ENCODE results near the gene NR2F1-AS1.

Gene NR2F1-AS1

DNA sequence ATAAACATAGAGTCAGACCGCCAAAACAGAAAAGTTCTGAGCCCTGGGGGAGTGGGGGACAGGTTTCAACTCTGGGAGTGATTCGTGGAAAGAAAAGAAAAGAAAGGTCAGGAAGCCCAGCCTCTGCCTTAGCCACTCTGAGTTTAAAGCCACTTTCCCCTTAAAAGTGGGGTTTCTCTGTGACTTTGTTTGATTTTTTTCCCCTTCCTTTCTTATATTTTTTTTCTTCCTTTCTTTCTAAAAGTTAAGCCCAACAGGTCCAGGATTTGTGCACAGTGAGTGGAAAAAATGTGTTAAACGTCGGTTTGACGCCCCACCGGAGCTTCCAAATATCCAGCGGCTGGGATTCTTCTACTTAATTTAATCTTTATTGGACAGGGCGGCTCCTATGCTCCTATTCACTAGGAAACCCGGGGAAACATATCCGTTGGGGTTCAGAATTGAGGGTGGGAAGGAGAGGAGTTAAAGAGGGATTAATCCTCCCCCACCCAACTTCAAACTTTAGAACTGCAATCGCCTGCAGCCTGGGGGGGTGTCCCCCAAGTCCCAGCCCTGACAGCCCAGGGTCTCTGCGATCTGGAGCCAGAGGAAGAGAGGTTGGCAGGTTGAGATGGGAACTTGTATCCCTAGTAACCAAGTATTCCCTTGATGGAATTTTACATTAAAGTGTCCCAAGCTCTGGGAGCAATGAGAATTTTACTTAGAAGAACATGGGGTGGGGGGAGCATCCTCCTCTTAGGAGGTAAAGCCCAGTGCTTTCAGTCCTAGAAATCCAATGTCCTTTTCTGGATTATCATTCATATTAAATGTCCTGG lies 6.3 kb downstream of the NR2F1-AS1 start:
- Mint-ChIP-seq H3K36me3 (ENCODE audit: insufficient read depth) (no peaks in the 10 kb centered on the region), H3K4me1 (peaks cover 15% of the 10 kb centered on the region), H3K4me3 (no peak overlapping the region), H3K27ac (ENCODE audit: low read depth) (no peak overlapping the region), H3K9me3 (no peaks in the 10 kb centered on the region), H3K27me3 (peaks cover 93% of the 10 kb centered on the region)
- ATAC-seq (replicated peaks; ENCODE audit: extremely low read depth, poor library complexity, severe bottlenecking) (no peak), DNase-seq (ENCODE audit: low spot score in 2 of 2) (no peak)

DNA sequence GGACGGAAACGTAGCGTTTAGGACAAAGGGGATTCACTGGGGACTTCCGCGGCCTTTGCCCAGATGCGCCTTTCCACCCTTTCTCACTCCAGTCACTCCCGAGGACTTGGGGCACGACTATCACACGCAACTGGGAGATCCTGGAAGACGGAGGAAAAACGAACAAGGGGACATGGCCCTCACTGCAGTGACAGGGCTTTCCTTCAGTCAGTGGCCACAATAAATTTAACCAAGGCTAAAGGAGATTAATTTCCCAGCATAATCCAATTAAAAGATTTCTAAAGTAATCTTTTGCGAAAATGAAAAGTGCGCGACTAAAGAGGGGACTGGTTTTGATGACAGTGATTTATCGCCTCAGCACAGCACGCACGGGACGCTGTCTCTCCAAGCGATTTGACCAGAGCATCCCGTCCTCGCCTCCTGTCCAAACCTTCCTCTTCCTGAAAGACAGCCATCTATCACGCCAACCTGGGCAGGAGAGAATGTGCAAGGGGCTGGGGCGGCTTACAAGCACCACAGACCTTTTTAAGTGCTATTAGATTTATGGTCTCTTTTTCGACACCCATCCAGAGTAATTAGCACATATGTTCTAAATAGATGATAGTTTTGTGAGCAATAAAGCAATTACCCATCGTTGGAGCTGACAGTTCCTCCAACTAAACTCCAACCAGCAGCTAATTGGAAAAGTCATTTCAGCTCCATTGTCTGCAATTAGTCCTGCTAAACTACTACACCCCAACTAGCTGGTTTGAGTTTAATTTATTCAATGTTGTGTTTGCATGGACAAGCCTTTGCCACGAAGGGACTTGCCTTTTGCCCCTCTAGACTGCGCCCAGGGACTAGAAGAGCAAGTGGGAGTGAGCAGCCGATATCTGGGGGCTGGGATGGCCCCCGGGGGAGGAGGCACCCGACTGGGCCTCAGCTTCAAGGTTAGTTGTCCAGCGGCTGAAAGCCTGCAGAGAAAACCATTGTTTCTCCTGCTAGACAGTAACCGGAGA lies 7.4 kb downstream of the NR2F1-AS1 start:
- Mint-ChIP-seq H3K9me3 (no peaks in the 10 kb centered on the region), H3K27me3 (peaks cover 100% of the 10 kb centered on the region), H3K36me3 (ENCODE audit: insufficient read depth) (peaks cover 1% of the 10 kb centered on the region), H3K27ac (ENCODE audit: low read depth) (no peak overlapping the region), H3K4me3 (no peak overlapping the region), H3K4me1 (peaks cover 15% of the 10 kb centered on the region)
- DNase-seq (ENCODE audit: low spot score in 2 of 2) (no peak), ATAC-seq (replicated peaks; ENCODE audit: extremely low read depth, poor library complexity, severe bottlenecking) (no peak)

DNA sequence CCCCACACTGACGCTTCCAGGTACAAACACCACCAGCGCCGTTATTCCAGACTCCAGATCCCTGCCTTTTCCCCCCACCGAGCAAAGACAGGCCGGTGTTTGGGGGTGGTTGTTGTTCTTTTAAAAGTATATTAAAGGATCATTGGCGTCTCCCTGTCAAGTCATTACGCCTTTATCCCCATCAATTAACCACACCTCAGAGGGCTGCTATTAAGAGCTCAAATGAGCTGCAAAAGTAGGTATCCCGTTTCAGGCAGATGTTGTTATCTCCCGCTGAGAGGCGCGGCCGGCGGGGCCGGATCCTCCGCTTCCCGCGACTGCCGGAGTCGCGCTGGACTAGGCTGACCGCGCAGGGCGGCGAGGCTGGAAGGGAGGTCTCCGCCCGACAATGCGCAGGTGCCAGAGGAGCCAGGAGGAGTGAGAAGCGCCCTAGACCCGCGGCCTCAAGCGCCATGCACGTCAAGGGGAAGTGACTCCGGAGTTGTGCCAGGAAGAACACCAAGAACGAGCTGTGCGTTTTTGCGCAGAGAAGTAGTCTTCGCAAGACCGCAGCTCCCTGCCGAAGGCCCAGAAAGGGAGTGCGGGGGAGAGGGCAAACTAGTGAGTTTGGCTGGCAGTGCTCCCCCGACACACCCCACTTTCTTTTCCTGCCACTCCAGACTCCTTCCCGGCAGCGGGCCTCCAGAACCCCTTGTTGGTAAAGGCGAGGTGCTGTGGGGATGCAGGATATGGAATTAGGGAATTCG lies 8.2 kb downstream of the NR2F1-AS1 start:
- no peak overlapping the region for H3K4me3 Mint-ChIP-seq
- no peaks in the 10 kb centered on the region for H3K9me3 Mint-ChIP-seq
- ATAC-seq (replicated peaks; ENCODE audit: extremely low read depth, poor library complexity, severe bottlenecking) (no peak), DNase-seq (ENCODE audit: low spot score in 2 of 2) (no peak)
- H3K4me1 Mint-ChIP-seq: peaks cover 15% of the 10 kb centered on the region
- peaks cover 1% of the 10 kb centered on the region for H3K36me3 Mint-ChIP-seq (ENCODE audit: insufficient read depth)
- H3K27me3 Mint-ChIP-seq: peaks cover 98% of the 10 kb centered on the region
- H3K27ac Mint-ChIP-seq (ENCODE audit: low read depth): no peak overlapping the region

DNA sequence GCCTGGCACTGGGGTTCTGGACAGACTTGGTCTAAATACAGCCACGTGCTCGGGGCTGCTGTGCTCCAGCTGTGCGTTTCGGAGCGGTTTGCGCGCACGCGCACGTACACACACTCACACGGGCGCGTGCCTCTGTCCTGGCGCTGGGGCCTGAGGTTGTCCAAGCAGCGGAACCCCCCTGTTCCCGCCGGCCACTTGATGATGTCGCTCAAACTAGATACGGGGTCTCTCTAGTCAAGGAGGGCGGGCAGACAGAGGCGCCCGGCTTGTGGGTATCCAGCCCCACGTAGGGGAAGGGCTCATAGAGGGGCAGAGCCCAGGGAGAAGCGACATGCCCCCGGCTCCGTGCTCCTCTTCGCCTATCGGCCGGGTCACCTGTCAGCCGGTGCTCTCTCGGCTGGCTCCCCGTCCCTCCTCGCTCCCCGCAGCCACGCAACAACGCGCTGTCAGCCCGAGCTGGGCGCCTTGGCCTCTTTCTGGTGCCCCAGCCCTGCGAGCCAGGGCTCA lies 8.9 kb downstream of the NR2F1-AS1 start:
- no peak overlapping the region for H3K27ac Mint-ChIP-seq (ENCODE audit: low read depth)
- no peaks in the 10 kb centered on the region for H3K9me3 Mint-ChIP-seq
- H3K4me3 Mint-ChIP-seq: no peak overlapping the region
- no peak for DNase-seq (ENCODE audit: low spot score in 2 of 2)
- peaks cover 98% of the 10 kb centered on the region for H3K27me3 Mint-ChIP-seq
- H3K36me3 Mint-ChIP-seq (ENCODE audit: insufficient read depth): peaks cover 1% of the 10 kb centered on the region
- peaks cover 15% of the 10 kb centered on the region for H3K4me1 Mint-ChIP-seq
- ATAC-seq (replicated peaks; ENCODE audit: extremely low read depth, poor library complexity, severe bottlenecking): no peak

DNA sequence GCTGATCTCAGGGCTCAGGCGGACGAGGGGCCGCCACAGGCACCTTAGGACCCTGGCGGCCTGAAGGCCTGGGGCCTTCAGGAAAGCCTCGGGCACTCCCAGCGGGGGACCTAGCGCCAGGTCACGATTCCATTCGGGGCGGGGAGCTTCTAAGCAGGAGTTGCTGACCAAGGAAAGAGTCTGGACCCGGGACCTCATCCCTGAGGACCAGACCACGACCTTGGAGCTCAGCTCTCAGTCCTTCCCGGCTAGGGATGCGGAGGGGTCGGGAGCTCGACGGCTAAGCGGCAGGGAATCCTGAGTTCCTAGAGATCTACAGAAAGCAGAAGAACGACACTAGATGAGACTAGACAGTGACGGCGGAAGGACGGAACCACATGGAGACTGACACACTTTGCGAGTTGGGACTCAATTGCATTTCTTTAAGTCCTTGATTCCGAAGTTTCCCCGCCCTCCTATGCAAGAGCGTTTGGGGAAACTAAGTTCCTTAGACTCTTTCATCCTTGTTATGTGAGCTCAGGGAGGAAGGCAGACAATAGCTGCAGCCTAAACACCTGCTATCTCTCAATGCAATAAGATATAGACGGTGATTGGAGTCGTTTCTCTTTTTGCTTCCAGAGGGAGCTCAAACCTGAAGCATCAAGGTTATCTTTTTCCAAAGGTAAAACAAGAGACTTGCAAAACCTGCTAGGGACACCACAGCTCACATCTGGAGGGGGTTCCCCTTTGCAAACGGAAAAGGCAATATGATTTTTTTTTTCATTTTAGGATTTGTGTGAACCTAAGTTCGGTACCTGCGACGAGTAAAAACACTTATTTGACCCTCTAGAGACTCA lies 9.7 kb downstream of the NR2F1-AS1 start:
- DNase-seq (ENCODE audit: low spot score in 2 of 2) (no peak), ATAC-seq (replicated peaks; ENCODE audit: extremely low read depth, poor library complexity, severe bottlenecking) (no peak)
- no peak overlapping the region for H3K4me3 Mint-ChIP-seq
- no peak overlapping the region for H3K27ac Mint-ChIP-seq (ENCODE audit: low read depth)
- peaks cover 15% of the 10 kb centered on the region for H3K4me1 Mint-ChIP-seq
- peaks cover 92% of the 10 kb centered on the region for H3K27me3 Mint-ChIP-seq
- H3K9me3 Mint-ChIP-seq: no peaks in the 10 kb centered on the region
- H3K36me3 Mint-ChIP-seq (ENCODE audit: insufficient read depth): peaks cover 1% of the 10 kb centered on the region

DNA sequence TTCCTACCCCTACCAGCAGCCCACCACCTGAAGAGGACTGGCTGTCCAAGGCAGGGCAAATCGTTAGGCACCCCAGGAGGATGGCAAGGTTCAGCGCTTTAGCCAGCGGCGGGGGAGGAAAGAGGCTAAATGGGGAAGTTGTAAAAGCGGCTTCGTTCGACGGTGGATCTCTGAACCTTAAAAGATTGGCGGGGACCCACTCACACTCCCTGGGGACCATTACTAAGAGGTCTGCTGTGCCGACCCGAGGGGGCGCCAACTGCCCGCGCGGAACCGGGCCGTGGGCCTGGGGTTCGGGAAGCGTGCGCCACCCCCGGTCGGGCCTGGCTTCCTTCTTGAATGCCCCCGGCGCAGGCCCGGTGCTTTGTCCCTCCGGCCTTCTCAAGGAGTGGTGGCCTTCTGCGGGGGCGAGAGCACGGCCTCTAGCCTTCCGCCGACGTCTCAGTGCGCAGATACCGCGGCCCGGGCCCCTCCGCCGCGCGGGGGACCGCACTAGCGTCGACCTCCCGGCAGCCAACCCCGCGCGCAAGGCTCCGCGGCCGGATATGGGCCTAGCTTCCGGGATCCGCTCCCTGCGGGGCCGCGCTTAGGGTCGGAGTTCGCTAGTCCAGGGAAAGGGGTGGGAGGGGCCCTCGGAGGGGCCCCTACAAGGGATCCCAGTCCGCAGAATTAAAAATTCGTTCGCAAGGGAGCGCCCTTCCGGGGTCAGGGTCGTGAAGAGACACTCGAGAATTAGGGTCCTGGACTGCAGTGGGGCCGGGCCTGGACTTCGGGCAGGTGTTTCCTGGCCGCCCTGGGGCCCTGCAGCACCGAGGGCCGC lies 10.5 kb downstream of the NR2F1-AS1 start:
- Mint-ChIP-seq H3K9me3 (no peaks in the 10 kb centered on the region), H3K27me3 (peaks cover 84% of the 10 kb centered on the region), H3K36me3 (ENCODE audit: insufficient read depth) (peaks cover 1% of the 10 kb centered on the region), H3K4me1 (peaks cover 15% of the 10 kb centered on the region), H3K4me3 (no peak overlapping the region), H3K27ac (ENCODE audit: low read depth) (no peak overlapping the region)
- ATAC-seq (replicated peaks; ENCODE audit: extremely low read depth, poor library complexity, severe bottlenecking) (no peak), DNase-seq (ENCODE audit: low spot score in 2 of 2) (no peak)

DNA sequence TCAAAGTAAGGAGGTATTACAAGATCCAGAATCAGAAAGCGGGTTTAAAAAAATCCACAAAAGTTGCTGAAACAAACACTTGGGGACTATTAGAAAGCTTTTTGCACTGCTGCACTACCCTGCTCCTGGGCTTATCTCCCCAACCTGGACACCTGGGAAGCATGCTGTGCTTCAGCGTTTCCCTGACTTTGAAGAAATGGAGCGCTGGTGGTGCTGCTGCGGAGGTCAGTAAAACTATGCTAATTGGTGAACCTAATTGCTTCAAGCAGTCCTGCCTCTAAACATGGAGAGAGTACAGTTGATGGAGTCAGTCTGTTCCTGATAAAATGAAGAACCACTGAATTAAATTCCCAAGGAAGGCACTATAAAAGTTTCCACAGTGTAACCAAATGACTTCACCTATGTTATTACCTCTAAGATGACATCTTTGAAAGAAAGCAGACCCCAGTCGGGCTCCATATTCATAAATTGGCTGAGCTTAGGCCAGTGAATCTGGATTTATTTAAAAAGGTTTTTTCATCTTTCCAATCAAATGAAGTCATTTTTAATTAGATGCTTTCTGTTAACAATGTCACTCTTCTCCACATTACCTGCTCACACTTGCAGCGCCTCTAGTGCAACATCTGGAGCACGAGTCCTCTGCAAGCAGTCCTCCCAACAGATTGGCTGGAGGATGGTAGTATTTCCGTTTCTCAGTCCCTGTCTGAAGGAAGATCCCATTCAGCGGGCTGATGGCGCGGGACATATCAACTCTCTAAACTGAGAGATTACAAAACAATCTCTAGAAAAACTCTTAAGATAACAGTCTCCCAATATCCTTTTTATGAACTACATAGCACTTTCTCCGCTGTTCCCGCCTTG lies 11.5 kb downstream of the NR2F1-AS1 start:
- DNase-seq (ENCODE audit: low spot score in 2 of 2) (no peak), ATAC-seq (replicated peaks; ENCODE audit: extremely low read depth, poor library complexity, severe bottlenecking) (no peak)
- Mint-ChIP-seq H3K9me3 (no peaks in the 10 kb centered on the region), H3K27me3 (peaks cover 74% of the 10 kb centered on the region), H3K27ac (ENCODE audit: low read depth) (no peak overlapping the region), H3K4me3 (no peak overlapping the region), H3K36me3 (ENCODE audit: insufficient read depth) (peaks cover 1% of the 10 kb centered on the region), H3K4me1 (peaks cover 15% of the 10 kb centered on the region)

DNA sequence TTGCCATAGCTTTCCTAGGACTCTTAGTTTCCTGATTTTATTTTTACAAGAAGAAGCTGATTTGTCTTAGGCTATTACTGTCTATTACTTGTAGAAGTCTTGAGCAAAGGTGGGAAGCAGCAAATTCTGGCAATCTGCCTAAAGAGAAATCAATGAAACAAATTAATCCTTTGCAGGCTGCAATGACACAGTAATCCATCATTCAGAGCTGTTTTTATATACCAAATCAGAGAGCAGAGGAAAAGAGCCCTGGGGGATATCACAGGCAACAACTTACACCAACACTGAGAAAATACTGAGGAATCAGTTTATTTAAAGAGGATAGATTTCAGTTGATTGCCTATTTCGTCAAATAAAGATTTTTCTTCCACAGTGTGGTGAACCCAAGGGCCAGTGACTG lies 13.6 kb downstream of the NR2F1-AS1 start:
- peaks cover under 1% of the 10 kb centered on the region for H3K4me1 Mint-ChIP-seq
- no peaks in the 10 kb centered on the region for H3K9me3 Mint-ChIP-seq
- H3K27me3 Mint-ChIP-seq: peaks cover 64% of the 10 kb centered on the region
- ATAC-seq (replicated peaks; ENCODE audit: extremely low read depth, poor library complexity, severe bottlenecking) (no peak), DNase-seq (ENCODE audit: low spot score in 2 of 2) (no peak)
- no peak overlapping the region for H3K27ac Mint-ChIP-seq (ENCODE audit: low read depth)
- H3K36me3 Mint-ChIP-seq (ENCODE audit: insufficient read depth): peaks cover 1% of the 10 kb centered on the region
- no peak overlapping the region for H3K4me3 Mint-ChIP-seq

DNA sequence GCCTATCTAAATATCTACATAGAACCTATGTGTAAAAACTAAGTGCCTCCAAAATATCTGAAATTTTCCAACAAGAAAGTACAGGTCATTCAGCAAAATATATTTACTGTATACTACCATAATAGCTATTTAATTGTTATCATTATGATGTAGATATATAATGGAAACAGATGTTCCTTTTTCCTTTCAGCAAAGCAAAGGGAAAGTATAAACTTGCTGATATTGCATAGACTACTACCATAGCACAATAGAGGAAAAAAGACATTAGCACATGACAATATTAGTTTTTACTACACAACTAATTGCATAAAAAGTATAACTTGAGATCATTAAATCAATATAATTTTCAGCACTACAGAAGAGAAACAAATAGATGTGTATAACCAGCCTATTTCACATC lies 14.9 kb downstream of the NR2F1-AS1 start:
- H3K4me1 Mint-ChIP-seq: no peaks in the 10 kb centered on the region
- no peaks in the 10 kb centered on the region for H3K9me3 Mint-ChIP-seq
- H3K27ac Mint-ChIP-seq (ENCODE audit: low read depth): no peak overlapping the region
- DNase-seq (ENCODE audit: low spot score in 2 of 2) (no peak), ATAC-seq (replicated peaks; ENCODE audit: extremely low read depth, poor library complexity, severe bottlenecking) (no peak)
- H3K4me3 Mint-ChIP-seq: no peak overlapping the region
- peaks cover 51% of the 10 kb centered on the region for H3K27me3 Mint-ChIP-seq
- peaks cover 1% of the 10 kb centered on the region for H3K36me3 Mint-ChIP-seq (ENCODE audit: insufficient read depth)

DNA sequence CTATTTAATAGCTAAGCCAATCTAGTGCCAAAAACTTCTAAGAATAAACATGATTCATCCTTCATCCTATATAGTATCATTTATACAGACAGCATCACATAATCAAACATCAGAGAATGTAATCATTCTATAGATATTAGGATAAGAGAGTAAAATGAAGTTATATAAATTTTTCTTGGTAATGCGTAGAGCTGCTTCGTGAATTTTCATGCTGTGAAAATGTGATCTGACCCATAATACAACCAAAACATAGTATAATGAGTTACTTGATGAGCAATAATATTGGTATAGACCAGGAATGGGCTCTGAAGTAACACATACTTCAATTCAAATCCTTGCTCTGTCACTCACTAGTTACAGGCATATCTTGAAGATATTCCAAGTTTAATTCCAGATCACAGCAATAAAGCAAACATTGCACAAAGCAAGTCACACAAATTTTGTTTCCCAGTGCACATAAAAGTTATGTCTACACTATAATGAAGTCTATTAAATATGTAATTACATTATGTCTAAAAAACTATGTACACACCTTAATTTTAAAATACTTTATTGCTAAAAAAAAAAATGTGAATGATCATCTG lies 23.9 kb downstream of the NR2F1-AS1 start:
- ATAC-seq (replicated peaks; ENCODE audit: extremely low read depth, poor library complexity, severe bottlenecking) (no peak), DNase-seq (ENCODE audit: low spot score in 2 of 2) (no peak)
- Mint-ChIP-seq H3K36me3 (ENCODE audit: insufficient read depth) (peaks cover 1% of the 10 kb centered on the region), H3K4me1 (no peaks in the 10 kb centered on the region), H3K27ac (ENCODE audit: low read depth) (no peak overlapping the region), H3K9me3 (no peaks in the 10 kb centered on the region), H3K27me3 (peaks cover 36% of the 10 kb centered on the region), H3K4me3 (no peak overlapping the region)

Measured in central memory CD8-positive, alpha-beta T cell (primary cell).